Glomerular visceral epithelial cell (primary cell): ENCODE measurements around the gene CHRM5.
A peak's percentile ranks its signal among the peaks of the same experiment; 100 is the strongest.

Experiments used
- DNase-seq: peaks from one replicate; pipeline ENCODE4 v3.0.0-alpha.2; 2016; ENCODE audit errors: extremely low spot score

Gene CHRM5

GRCh38 chr15:33968224-33968623, at the start of gene CHRM5:
Gene CHRM5 (plus strand): TSS chr15:33968497. CDS start chr15:34062718, 94,221 bp downstream.
- DNase-seq = no peak

- DNase-seq = no peak
Observed at GRCh38 chr15:33923446-33923845, 44.9 kb upstream of the CHRM5 start.

GRCh38 chr15:33926260-33926659, 42.0 kb upstream of the CHRM5 start:
- no peak for DNase-seq

- no peak for DNase-seq
Observed at GRCh38 chr15:33932734-33933133, 35.6 kb upstream of the CHRM5 start.

GRCh38 chr15:33934396-33934795, 33.9 kb upstream of the CHRM5 start:
- DNase-seq = no peak

- no peak for DNase-seq
Observed at GRCh38 chr15:33934921-33935320, 33.4 kb upstream of the CHRM5 start.

- no peak for DNase-seq
Observed at GRCh38 chr15:33941279-33942063, 26.8 kb upstream of the CHRM5 start.

- no peak for DNase-seq
Observed at GRCh38 chr15:33946152-33946551, 22.1 kb upstream of the CHRM5 start.

- DNase-seq = no peak
Observed at GRCh38 chr15:33955945-33956344, 12.4 kb upstream of the CHRM5 start.

GRCh38 chr15:33956397-33956796, 11.9 kb upstream of the CHRM5 start:
- DNase-seq = no peak

- DNase-seq = no peak
Observed at GRCh38 chr15:33959844-33960548, 8.3 kb upstream of the CHRM5 start.

- no peak for DNase-seq
Observed at GRCh38 chr15:33960549-33960935, 7.8 kb upstream of the CHRM5 start.

- peak; percentile 38 for DNase-seq
Observed at GRCh38 chr15:33963831-33964664, 4.2 kb upstream of the CHRM5 start.

GRCh38 chr15:33964665-33965040, 3.6 kb upstream of the CHRM5 start:
- DNase-seq = no peak

- no peak for DNase-seq
Observed at GRCh38 chr15:33968821-33969220, 524 bp downstream of the CHRM5 start.

GRCh38 chr15:33971811-33972210, 3.5 kb downstream of the CHRM5 start:
- no peak for DNase-seq

GRCh38 chr15:33975022-33975565, 6.8 kb downstream of the CHRM5 start:
- DNase-seq = no peak

GRCh38 chr15:33980159-33980558, 11.9 kb downstream of the CHRM5 start:
- no peak for DNase-seq

GRCh38 chr15:33982516-33982915, 14.2 kb downstream of the CHRM5 start:
- no peak for DNase-seq

- DNase-seq = peak; percentile 77
Observed at GRCh38 chr15:33985287-33985686, 17.0 kb downstream of the CHRM5 start.

GRCh38 chr15:33985751-33986150, 17.5 kb downstream of the CHRM5 start:
- peak; percentile 13 for DNase-seq

- no peak for DNase-seq
Observed at GRCh38 chr15:33987444-33987843, 19.1 kb downstream of the CHRM5 start.
